NAMALWA (cell line): ENCODE data around the gene CRACR2A.

Source experiments
- DNase-seq: peaks from one replicate; pipeline ENCODE4 v3.0.0-alpha.2; 2015; ENCODE audit warnings: low spot score

The CRACR2A gene

GRCh38 chr12:3725388-3726115 lies 27.4 kb downstream of the CRACR2A start:
- DNase-seq: no peak

GRCh38 chr12:3723916-3724805 lies 28.7 kb downstream of the CRACR2A start:
- no peak for DNase-seq

- DNase-seq: no peak
Observed at GRCh38 chr12:3722368-3722767, 30.5 kb downstream of the CRACR2A start.

GRCh38 chr12:3720772-3721171 lies 32.1 kb downstream of the CRACR2A start:
- no peak for DNase-seq

GRCh38 chr12:3718100-3718499 lies 34.8 kb downstream of the CRACR2A start:
- no peak for DNase-seq

- DNase-seq: no peak
Observed at GRCh38 chr12:3717283-3717898, 35.5 kb downstream of the CRACR2A start.

GRCh38 chr12:3715999-3716398 lies 36.9 kb downstream of the CRACR2A start:
- DNase-seq: no peak

GRCh38 chr12:3713947-3714346 lies 39.0 kb downstream of the CRACR2A start:
- no peak for DNase-seq

- no peak for DNase-seq
Observed at GRCh38 chr12:3713483-3713882, 39.4 kb downstream of the CRACR2A start.

GRCh38 chr12:3712209-3712992 lies 40.5 kb downstream of the CRACR2A start:
- DNase-seq: no peak

- no peak for DNase-seq
Observed at GRCh38 chr12:3705354-3705675, 47.6 kb downstream of the CRACR2A start.

GRCh38 chr12:3704512-3705353 lies 48.2 kb downstream of the CRACR2A start:
- DNase-seq: no peak

GRCh38 chr12:3700861-3701260 lies 52.0 kb downstream of the CRACR2A start:
- no peak for DNase-seq

- DNase-seq: no peak
Observed at GRCh38 chr12:3698218-3698974, 54.5 kb downstream of the CRACR2A start.

- DNase-seq: no peak
Observed at GRCh38 chr12:3697311-3697870, 55.5 kb downstream of the CRACR2A start.

- no peak for DNase-seq
Observed at GRCh38 chr12:3694673-3695072, 58.2 kb downstream of the CRACR2A start.

- no peak for DNase-seq
Observed at GRCh38 chr12:3692616-3693365, 60.1 kb downstream of the CRACR2A start.

GRCh38 chr12:3686463-3686862 lies 66.4 kb downstream of the CRACR2A start:
- no peak for DNase-seq

- no peak for DNase-seq
Observed at GRCh38 chr12:3685830-3686229, 67.1 kb downstream of the CRACR2A start.
